GOT3 (cell line): ENCODE data around the gene TXNDC16.
"Not testable (repeated sequence)": the region's sequence is repeated elsewhere in the genome, so short reads cannot be mapped to it uniquely, and the experiment has no call there.

Experiments used
- DNase-seq: peaks from one replicate; lab custom pipeline; 2025; ENCODE audit warnings: mixed read lengths; lab: John Stamatoyannopoulos, UW

Gene TXNDC16, protein sequence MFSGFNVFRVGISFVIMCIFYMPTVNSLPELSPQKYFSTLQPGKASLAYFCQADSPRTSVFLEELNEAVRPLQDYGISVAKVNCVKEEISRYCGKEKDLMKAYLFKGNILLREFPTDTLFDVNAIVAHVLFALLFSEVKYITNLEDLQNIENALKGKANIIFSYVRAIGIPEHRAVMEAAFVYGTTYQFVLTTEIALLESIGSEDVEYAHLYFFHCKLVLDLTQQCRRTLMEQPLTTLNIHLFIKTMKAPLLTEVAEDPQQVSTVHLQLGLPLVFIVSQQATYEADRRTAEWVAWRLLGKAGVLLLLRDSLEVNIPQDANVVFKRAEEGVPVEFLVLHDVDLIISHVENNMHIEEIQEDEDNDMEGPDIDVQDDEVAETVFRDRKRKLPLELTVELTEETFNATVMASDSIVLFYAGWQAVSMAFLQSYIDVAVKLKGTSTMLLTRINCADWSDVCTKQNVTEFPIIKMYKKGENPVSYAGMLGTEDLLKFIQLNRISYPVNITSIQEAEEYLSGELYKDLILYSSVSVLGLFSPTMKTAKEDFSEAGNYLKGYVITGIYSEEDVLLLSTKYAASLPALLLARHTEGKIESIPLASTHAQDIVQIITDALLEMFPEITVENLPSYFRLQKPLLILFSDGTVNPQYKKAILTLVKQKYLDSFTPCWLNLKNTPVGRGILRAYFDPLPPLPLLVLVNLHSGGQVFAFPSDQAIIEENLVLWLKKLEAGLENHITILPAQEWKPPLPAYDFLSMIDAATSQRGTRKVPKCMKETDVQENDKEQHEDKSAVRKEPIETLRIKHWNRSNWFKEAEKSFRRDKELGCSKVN

DNA sequence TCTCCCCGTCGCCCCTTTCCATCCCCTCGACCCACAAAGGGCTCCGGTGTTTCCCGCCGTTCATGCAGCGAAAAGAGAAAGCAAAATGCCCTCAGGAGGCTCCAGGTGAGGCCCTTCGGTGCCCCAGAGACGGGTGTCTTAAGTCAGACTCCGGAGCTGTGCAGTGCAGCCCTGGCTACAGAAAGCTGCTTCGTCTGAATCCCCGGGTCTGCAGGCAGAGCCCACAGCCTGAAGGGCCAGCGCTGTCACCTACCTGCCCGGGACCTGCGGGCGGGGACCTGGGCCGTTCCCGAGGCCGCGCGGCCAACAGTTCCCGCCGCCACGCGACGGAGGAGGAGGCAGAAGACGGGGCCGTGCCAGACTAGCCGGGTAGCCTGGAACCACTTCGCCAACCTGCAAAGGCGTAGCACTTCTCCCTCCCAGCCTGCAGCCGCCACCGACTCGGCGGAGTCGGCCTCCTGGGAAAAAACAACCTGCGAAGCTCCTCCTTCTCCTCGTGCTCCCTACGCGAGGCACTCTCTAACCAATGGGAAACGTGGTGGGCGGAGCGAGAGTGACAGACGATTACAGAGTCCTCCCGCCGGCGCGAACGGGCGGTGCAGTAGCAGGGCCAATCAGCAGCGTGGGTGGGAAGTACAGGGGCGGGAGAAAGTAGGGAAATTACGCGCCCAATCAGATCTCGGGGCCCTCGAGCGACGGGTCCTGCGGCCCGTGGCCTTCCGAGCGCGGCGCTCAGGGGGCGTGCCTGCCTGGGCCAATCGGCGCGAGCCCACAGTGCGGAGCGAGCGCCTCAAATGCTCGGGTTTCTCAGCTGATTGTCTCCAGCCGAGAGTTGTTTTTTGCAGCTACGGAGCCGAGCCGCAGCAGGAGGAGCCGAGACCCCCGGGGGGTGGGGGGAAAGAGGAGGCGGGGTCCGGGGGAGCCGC, at the start of gene TXNDC16, which contains the start of gene GPR137C:
TSS of gene TXNDC16 (minus strand) at position 443 of the 926 bp plus-strand sequence. CDS start 8,948 bp downstream, outside the sequence.
TSS of gene GPR137C (plus strand) at position 774 of the 926 bp plus-strand sequence. CDS start 312 bp downstream, outside the sequence.
- peak; percentile 80 for DNase-seq

DNA sequence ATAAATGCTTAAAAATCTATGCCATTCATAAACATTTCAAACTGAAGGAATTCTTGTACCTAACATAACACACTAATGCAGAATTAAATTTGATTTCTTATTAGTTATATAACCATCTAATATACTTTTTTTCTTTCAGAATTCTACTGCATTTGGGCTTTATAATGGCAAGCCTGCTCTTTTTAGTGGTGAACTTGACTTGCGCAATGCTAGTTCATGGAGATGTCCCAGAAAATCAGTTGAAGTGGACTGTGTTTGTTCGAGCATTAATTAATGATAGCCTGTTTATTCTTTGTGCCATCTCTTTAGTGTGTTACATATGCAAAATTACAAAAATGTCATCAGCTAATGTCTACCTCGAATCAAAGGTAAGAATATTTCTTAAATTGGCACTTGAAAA, 47.7 kb upstream of the TXNDC16 start:
- DNase-seq = no peak

DNA sequence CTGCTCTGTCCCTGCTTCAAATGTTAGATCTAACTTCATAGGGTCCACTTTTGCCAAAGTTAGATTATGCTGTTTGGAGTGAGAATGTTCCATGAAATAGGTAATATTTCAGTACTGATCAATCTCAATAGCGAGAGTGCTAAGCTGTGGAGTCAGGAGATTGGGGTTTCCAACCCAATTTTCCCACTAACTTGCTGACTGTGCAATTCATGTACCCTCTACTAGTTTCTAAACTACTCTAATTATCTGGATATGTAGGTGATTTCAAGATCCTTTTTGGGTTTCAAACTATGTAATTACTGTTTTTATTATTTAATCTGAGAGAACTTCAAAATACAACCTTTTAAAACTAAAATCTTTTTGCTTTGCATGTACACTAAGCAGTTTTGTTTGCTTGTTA, 46.3 kb upstream of the TXNDC16 start:
- no peak for DNase-seq

DNA sequence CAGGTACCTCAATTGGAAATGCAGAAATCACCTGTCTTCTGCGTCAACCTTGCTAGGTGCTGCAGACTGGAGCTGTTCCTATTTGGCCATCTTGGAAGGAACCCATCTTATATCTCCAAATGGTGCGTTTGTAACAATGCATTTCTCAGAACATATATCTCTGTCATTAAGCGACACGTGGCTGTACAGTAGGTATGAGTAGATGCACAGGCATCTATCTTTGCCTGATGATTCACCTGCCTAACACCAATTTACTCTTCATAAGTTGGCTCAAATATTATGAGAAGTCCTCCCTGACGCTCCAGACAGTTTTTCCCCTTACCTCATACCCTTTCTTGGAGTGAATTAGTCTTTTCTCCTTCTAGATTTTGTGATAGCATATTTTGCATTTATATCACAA, 44.6 kb upstream of the TXNDC16 start:
- DNase-seq = no peak

DNA sequence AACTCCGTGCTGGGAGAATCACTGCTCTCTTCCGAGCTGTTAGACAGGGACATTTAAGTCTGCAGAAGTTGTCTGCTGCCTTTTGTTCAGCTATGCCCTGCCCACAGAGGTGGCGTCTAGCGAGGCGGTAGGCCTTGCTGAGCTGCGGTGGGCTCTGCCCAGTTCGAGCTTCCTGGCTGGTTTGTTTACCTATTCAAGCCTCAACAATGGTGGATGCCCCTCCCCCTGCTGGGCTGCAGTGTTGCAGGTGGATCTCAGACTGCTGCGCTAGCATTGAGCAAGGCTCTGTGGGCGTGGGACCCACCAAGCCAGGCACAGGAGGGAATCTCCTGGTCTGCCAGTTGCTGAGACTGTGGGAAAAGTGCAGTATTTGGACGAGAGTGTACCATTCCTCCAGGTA, 44.0 kb upstream of the TXNDC16 start:
- no peak for DNase-seq

DNA sequence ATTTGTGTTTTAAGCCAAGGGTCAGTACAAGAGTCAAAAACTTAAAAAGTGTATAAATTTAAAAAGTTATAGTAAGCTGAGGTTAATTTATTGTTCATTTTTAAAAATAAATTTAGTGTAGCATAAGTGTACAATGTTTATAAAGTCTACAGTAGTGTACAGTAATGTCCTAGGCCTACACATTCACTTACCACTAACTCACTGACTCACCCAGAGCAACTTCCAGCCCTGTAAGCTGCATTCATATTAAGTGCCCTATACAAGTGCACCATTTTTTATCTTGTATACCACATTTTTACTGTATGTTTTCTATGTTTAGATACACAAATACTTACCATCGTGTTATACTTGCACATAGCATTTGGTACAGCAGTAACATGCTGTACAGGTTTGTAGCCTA, 38.0 kb upstream of the TXNDC16 start:
- no peak for DNase-seq

DNA sequence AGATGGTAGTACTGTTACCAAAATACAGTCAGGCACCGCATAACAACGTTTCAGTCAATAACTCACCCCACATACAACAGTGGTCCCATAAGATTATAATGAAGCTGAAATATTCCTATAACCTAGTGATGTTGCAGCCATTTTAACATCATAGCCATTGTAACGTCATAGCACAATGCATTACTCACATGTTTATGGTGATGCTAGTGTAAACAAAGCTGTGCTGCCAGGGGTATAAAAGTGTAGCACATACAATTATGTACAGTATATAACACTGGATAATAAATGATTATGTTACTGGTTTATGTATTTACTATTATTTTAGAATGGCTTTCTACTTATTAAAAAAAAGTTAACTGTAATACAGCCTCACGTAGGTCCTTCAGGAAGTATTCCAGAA, 37.3 kb upstream of the TXNDC16 start:
- no peak for DNase-seq

DNA sequence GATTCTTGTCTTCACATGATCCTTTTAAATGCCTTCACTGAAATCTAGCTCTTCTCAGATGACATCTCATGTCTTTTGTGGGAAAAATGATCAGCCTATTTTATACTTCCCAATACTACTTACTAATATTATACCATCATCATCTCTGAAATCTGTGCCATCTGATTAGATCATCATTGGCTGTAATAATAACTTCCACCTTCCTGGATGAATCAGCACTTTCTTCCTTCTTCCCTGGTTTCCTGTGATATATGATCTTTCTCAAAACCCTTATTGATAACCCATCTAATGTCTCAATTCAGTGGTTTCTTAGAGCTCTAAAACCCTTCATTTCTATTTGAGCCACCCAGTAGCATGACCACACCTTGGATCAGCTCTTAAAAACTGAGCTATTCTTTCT, 31.2 kb upstream of the TXNDC16 start:
- no peak for DNase-seq

DNA sequence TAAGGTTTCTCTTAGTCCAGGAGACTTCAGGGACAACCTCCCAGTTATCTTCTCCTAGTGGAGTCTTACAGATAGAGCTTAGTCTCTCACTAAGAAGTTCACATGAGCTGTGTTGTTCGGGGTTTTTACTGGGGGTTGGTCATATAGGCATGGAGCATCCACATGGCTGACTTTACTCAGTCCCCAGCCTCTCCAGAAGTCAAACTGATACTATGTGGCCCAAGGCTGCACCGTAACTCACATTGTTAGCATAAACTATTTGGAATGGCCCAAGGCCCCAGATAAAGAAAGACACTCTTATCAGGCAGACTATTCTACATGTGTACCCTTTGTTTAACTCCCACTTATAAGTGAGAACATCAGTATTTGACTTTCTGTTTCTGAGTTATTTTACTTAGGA, 23.6 kb upstream of the TXNDC16 start:
- no peak for DNase-seq

DNA sequence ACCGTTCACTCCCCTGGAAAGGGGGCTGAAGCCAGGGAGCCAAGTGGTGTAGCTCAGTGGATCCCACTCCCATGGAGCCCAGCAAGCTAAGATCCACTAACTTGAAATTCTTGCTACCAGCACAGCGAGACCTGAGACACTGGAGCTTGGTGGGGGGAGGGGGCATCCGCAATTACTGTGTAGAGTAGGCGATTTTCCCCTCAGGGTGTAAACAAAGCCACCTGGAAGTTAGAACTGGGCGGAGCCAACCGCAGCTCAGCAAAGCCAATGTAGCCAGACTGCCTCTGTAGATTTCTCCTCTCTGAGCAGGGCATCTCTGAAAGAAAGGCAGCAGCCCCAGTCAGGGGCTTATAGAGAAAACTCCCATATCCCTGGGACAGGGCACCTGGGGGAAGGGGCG, 16.1 kb upstream of the TXNDC16 start:
- DNase-seq = not testable (repeated sequence)

DNA sequence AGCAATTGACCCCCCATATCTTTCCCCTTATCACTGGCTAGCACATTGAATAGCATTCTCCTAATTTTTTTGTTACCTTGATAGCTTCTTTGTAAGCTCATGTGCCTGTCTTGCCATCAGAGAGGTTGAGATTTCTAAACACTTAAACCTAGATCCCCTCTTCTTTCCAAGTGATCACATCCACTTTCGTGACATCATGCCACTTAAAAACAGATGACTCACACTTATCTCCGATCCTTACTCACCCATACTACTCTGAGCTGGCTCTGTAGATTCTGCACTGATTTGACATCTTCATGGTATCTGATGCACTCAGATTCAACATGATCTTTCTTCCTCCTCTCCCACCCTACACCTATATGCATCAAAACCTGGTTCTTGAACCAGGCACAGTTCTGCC, 10.8 kb upstream of the TXNDC16 start:
- no peak for DNase-seq

DNA sequence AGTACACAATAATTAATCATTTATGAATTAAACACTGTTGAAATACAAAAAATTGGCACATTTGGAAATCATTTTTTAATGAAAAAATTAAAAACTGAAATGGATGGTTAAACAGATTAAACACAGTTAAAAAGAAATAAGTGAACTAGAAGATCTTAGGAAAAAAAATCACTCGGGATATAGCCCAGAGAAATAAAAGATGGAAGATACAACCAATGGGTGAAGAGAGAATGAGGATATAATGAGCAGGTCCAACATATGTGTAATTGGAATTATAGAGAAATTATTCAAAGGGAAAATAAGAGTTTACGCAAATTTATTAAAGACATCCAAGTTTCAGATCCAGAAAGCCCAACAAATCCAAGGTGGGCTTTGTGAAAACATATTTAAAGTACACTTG, 6.4 kb upstream of the TXNDC16 start:
- DNase-seq = no peak

DNA sequence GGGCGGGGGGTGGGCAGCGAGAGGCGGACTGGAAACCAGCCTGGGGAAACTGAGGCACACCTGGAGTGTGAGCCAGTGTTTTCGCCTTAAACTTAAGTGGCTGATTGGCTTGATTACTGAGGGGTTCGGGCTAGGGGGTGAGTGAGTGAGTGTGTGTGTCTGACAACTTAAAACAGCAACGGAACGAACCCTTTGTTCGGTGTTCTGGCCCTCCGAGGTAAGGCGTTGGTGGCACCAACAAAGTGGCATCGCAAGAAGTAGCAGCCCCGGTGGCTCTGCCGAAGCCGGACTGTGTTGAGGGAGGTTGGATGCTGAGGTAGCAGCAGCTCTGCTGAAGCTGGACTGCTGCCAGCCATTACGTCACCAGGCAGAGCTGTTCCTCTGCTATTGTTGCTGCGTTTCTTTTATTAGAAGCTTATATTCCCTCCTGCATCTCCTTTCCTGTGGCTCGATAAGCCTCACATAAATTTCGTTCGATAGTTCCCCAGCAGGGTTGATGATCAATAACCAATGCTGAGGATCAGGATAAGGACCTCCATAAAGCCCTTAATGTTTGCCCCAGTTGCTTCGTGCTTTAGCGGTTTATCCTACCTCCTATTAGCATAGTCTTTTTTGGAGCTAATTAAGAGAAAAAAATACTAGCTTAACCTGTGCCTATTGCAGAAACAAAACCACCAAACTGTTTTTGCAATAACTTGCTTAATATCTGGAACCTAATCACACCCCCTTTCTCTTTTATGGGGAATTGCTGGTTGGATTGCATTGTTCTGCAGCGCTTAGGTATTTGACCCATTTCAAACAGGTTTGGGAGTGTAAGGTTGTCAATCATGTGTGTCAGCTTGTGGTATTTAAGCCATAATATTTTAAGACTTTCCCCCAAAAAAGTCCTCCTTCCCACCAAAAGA, 1.6 kb upstream of the TXNDC16 start:
- no peak for DNase-seq

DNA sequence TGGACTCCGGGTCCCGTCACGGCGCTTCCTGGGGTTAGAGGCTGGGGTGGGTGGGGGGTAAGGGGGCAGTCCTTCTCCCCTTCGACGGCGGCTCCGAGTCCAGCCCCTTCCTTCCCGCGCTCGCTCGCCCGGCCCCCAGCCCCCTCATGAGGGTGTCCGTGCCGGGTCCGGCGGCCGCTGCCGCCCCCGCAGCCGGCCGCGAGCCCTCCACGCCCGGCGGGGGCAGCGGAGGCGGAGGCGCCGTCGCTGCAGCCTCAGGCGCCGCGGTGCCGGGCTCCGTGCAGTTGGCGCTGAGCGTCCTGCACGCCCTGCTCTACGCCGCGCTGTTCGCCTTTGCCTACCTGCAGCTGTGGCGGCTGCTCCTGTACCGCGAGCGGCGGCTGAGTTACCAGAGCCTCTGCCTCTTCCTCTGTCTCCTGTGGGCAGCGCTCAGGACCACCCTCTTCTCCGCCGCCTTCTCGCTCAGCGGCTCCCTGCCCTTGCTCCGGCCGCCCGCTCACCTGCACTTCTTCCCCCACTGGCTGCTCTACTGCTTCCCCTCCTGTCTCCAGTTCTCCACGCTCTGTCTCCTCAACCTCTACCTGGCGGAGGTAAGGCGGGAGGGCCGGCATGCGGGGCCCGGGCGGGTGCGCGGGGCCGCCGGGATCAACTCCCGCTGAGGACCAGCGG, 831 bp upstream of the TXNDC16 start:
- no peak for DNase-seq

DNA sequence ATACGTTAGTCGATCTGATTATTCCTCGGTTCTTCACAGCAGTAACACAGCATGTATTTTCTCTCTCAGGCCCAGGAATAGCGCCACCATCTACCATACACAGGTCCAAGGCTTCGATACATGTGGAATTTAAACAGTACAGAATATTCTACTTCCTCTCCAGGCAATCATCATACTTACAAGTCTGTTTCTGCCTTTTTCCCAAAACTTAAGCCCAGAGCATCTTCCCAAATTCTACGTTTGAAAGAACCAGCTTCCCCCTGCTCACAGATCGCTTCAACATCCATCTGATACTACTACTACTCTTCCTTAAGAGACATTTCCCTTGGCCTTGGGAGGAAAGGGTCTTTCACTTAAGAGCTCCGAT, 626 bp downstream of the TXNDC16 start:
- DNase-seq = no peak

DNA sequence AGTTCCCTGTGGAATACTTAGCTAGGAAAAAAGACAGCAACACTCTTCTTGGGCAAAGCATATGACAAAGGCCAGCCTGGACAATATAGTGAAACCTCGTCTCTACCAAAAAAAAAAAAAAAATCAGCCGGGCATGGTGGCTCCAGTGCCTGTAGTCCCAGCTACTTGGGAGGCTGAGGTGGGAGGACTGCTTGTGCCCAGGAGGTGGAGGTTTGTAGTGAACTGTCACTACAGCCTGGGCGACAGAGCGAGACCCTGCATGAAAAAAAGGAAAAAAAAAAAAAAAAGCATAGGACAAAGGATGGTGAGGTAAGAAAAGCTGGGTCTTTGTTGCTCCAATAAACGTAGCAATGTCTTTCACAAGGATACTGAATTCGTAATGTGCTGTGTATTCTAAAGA, 1.1 kb downstream of the TXNDC16 start:
- no peak for DNase-seq

DNA sequence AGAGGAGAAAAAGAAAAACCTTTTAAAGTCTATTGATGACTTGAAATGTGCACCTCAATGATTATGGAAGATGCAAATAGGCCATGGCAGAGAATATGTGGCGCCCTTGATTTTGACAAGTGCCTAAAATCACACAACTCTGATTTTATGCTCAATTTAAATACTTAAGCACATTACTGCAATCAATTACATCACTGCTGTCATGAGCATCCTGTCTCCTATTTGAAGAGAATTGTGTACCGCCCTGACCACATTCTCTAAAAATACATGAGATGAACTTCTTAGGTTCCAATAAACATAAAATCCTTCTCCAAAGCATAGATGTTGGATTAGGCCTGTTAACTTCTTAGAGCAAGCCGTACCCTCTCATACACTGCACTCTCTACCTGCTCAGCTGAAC, 1.6 kb downstream of the TXNDC16 start:
- no peak for DNase-seq

DNA sequence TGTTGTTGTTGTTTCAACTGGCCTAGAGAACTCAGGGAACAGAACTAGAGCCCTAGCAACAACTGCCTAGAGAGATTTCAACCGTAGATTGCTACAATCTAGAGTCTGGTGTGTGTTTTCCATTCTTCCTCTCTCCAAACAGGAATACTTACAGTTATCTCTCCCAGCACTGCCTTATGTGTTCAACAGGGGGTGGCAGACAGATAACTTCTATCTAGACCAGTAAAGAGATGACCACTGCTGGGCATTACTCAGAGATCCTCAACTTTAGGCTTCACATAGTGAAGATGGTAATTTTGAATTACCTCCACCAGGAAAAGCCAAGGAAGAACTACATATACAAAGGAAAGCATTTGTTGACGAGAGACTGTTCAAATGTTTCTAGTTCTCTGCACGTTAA, 4.8 kb downstream of the TXNDC16 start:
- DNase-seq = no peak

DNA sequence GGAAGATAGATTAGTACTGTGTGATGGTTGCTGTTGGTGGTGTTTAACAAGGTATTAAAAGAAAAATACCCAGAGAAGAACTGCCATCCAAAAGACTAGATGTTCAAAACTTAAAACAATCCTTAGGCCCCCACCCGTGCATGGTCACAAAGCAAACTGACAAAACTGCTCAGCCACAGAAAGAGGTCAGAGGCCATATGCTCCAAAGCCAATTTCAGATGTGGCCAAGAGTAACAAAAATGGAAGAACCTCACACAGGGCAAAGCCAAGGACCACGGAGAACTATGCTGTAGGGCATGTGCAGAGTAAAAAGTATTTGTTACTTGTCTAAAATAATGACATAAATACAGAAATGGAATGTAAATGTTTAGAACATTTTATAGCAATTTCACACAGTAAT, 5.3 kb downstream of the TXNDC16 start:
- no peak for DNase-seq

DNA sequence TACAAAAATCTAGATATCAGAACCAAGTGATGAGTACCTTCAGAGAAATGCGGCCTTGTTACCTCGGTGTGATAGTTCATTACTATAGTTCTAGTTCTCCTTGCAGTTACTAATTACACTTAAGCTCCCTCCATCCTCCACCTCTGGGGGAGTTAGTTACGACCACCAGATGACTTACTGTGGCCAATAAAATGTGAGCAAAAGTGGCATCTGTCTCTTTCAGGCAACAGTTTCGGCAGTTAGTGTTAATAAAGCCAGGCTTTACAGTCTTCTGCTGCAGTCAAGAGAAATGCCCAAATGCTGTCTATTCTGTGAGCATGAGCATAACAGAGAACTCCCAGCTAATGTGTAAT, 6.0 kb downstream of the TXNDC16 start:
- no peak for DNase-seq
